Stimulated activated CD8-positive, alpha-beta memory T cell treated with anti-CD3 and anti-CD28 coated beads, Interleukin-2, amount 100 ng/mL, for 48 hours (primary cell): Measurements from ENCODE around the gene SPINT4.

Source experiments
- DNase-seq, 2 donors: peaks; one replicate each; pipeline ENCODE4 v3.0.0-alpha.2; 2020; ENCODE audit warnings: low read depth in 2 of 2

The SPINT4 gene

DNA sequence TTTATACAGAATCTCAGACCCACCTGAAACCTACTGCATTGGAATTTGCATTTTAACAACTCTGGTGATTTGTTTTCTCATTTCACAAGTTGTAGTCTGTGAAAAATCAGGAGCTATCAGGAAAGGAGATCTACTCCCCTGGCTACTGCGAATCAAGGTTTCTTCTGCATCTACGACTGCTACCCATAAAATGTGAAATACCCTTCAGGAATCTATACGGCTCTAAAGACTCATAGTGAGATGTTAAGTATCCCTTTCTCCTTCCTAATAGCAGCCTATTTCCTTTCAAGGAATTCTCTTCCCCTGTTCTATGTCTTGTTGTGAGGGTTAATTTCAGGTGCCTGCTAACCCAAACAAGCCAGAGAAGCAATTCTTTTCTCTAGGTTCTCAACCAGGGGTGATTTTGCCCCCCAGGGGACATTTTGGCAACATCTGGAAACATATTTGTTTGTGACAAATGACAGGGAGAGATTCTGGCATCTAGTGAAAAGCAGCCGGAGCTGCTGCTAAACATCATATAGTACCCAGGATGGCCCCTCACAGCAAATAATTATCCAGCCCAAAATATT, 43.2 kb downstream of the SPINT4 start:
- no peak for DNase-seq

DNA sequence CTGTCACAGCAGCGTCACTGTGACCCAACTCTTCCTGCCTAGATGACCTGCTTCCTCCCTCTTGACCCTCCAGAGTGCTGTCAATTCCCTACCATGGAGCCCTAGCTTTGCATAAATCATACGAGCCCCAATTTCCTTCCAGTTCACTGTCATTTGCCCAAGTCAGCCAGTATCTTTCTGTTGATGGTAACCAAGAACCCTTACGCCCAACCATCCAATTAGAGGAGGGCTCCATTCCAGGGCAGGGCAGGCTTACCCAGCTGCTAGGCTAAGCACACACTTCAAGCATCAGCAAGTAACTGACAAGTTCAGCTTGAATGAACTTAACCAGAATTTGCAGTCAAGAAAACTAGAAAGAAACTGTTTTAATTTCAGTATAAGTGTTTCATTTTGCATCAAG, 43.8 kb downstream of the SPINT4 start:
- no peak for DNase-seq

DNA sequence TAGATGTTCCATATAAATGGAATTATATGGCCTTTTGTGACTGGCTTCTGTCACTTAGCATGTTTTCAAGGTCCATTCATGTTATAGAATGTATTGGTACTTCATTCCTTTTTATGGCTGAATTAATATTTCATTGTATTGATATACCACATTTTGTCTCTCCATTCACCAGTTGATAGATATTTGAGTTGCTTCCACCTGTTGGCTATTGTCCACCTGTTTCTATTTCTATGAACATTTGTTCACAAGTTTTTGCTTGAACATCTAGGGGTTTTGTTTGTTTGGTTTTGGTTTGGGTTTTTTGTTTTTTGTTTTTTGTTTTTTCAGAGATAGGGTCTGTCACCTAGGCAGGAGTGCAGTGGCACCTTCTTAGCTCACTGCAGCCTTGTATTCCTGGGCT, 46.3 kb downstream of the SPINT4 start:
- no peak for DNase-seq

DNA sequence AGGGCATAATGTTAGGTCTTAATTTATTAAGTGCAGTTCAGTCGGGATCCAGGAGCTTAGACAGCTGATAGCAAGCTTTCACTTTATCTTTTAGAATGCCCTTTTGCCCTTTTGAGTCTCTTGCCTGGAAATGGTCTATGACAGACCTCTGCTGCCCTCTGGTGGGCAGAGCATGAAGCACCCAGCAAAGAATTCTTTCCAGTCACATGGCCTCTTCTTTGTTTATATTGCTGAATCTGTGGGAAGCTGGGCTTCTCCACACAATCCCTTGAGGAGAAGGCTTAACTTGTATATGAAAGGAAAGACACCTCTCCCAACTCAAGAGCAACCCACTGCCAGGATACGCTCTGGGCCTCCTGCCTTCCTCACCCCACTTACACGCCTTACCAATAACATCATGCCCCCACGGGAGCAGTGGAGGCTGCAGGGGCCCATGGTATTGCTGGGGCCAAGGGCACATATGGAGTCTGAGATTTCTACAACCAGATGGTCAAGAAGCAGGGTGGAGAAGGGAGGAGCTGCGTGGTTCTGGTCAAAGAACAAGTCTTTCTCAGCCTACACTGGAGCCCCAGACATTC, 49.1 kb downstream of the SPINT4 start:
- peak; percentile 49 to 62 for DNase-seq

DNA sequence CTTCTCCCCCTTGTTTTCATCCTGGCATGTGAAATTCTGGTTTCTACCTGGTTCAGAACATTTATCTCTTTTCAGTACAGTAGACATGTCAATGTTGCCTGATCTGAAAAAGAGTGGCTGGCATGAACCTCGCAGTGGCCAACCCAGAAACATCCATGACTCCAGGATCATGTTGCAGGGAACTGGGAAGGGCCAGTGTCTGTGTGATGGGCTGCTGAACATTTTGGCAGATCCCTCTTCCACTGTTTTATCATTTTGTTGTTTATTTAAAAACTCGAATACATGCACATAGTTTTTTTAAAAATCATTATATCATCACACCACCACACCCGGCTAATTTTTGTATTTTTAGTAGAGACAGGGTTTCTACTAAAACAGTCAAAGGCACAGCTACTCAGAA, 50.5 kb downstream of the SPINT4 start:
- DNase-seq = no peak

DNA sequence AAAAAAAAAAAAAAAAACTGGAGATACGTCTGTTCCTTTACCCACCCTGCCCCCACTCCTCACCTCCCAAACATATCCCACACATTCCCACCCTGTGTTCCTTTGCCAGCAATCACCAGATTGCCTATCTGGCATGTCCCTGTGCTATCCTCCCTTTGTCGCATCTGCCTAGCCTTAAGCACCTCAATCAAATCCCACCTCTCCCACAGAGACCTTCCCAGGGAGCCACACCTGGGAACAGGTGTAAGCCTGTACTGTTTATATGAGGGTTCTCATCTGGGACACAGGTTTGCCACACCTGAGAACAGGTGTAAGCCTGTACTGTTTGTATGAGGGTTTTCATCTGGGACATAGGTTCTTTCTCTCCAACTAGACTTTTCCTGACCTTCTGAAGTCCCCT, 52.8 kb downstream of the SPINT4 start:
- no peak for DNase-seq

DNA sequence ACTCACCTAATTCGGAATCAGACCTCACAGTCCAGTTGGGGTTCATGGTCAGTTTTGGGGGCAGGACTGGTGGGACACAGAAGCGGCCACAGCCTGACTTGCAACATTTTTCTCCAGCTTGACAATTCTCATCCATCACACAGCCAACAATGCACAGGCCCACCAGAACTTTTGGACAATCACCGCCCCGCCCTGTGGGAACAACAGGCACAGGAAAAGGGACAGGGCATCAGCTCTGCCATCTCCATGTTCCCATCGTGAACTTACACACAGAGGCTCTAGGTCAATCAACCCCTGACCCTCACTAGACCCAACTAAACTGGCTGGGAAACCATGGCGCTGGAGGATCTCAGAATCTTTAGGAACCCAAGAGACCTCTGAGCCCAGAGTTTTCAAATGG, 53.3 kb downstream of the SPINT4 start:
- no peak for DNase-seq
